HepG2 (cell line): Measurements from ENCODE around the gene CHMP6. TPM values are rescaled to one million over a fixed set of nuclear protein-coding genes. Genes with fewer than 3 reads are reported as not detected.

ENCODE experiments used
- ASH2L ChIP-seq: fragments of 300-600, 200-600 bp; sonication (generic); IDR thresholded peaks from 2 replicates; pipeline ENCODE4 v1.7.0; 2017; ENCODE audit warnings: low read depth, mild to moderate bottlenecking, moderate library complexity, mixed read lengths, low read length; ENCODE audit not compliant: insufficient read length
- BRF2 ChIP-seq: sonication (generic); formaldehyde crosslinking; IDR thresholded peaks from 2 replicates; pipeline ENCODE4 v1.8.1; 2022; ENCODE audit warnings: mild to moderate bottlenecking, missing genetic modification reagents
- IRF1 ChIP-seq: sonication (generic); formaldehyde crosslinking; IDR thresholded peaks from 2 replicates; pipeline ENCODE4 v1.4.0; 2020; ENCODE audit warnings: low read depth, mild to moderate bottlenecking, missing genetic modification reagents
- NFAT5 ChIP-seq: sonication (generic); formaldehyde crosslinking; IDR thresholded peaks from 2 replicates; pipeline ENCODE4 v1.4.0; 2020; ENCODE audit warnings: missing genetic modification reagents
- PHF21A ChIP-seq: sonication (generic); formaldehyde crosslinking; IDR thresholded peaks from 2 replicates; pipeline ENCODE4 v1.5.0; 2020; ENCODE audit warnings: mild to moderate bottlenecking, missing genetic modification reagents
- TP53 ChIP-seq: sonication (generic); formaldehyde crosslinking; conservative IDR thresholded peaks from 2 replicates; pipeline ENCODE4 v1.4.0; 2020; ENCODE audit warnings: missing genetic modification reagents
- ZNF318 ChIP-seq: sonication (generic); formaldehyde crosslinking; IDR thresholded peaks from 2 replicates; pipeline ENCODE4 v1.4.0; 2020; ENCODE audit warnings: mild to moderate bottlenecking, missing genetic modification reagents
- ZNF337 ChIP-seq: sonication (generic); formaldehyde crosslinking; IDR thresholded peaks from 2 replicates; pipeline ENCODE4 v1.5.1; 2020; ENCODE audit warnings: missing genetic modification reagents, low read depth, mild to moderate bottlenecking, borderline replicate concordance
- ZNF362 ChIP-seq: sonication (generic); formaldehyde crosslinking; IDR thresholded peaks from 2 replicates; pipeline ENCODE4 v1.4.0; 2020; ENCODE audit warnings: missing genetic modification reagents, mild to moderate bottlenecking, borderline replicate concordance
- polyA plus RNA-seq, 8 experiments: library from polyadenylated mRNA; depleted of rRNA in 3 of 8; stranded (reverse) in 7 of 8; unstranded in 1 of 8; fragments of >200 nt; fragmentation: Illumina TruSeq in 4 of 8; extraction: Trizol in 4 of 8; gene quantifications; 2 replicates each; pipeline versions ENCODE4 v1.2.1 to v1.2.3, GENCODE V29; 2011 to 2016; ENCODE audit warnings: low read depth in 4 of 8, missing spikeins in 1 of 8, mixed read lengths in 1 of 8; ENCODE audit not compliant: insufficient read depth in 1 of 8
- total RNA-seq, 5 experiments: library from RNA; depleted of rRNA; stranded (reverse); fragments of >200 nt; fragmentation: Illumina TruSeq; extraction: Trizol; gene quantifications; 2 replicates each; pipeline ENCODE4 v1.2.3, GENCODE V29; 2016; ENCODE audit warnings: low read depth in 1 of 5

The CHMP6 gene
- total and polyA plus RNA-seq, 2 of the 13 experiments (the other 11 are each of a cell fraction or from before 2014, with no cell fraction given): 11.1 to 24.2 TPM

- TF ChIP-seq ZNF318: no peak
- TF ChIP-seq ASH2L: peak; percentile 57
- TF ChIP-seq TP53: no peak
- TF ChIP-seq IRF1: 0 out of 2 replicates have a peak, but pooled peaks have one; percentile 1
- peak; percentile 94 for TF ChIP-seq PHF21A (CRISPR knock-in tag)
- 0 out of 2 replicates have a peak, but pooled peaks have one; percentile 8 for TF ChIP-seq ZNF337 (CRISPR knock-in tag)
- no peak for TF ChIP-seq BRF2 (CRISPR knock-in tag)
- no peak for TF ChIP-seq ZNF362 (CRISPR knock-in tag)
- TF ChIP-seq NFAT5 (CRISPR knock-in tag): 0 out of 2 replicates have a peak, but pooled peaks have one; percentile 48
Observed at GRCh38 chr17:81044764-81045589, 53.3 kb downstream of the CHMP6 start (continued).
